GM12801 (cell line): ENCODE measurements around the gene LEKR1.

Experiments
- CTCF ChIP-seq: IDR thresholded peaks from one replicate; pipeline ENCODE4 v1.5.1; 2011; ENCODE audit warnings: control low read depth; ENCODE audit not compliant: insufficient read length; ENCODE audit errors: extremely low read depth

Gene LEKR1

GRCh38 chr3:157063926-157064325 lies 237.8 kb downstream of the LEKR1 start:
- no peak for TF ChIP-seq CTCF

GRCh38 chr3:157064402-157064801 lies 238.2 kb downstream of the LEKR1 start:
- no peak for TF ChIP-seq CTCF

DNA sequence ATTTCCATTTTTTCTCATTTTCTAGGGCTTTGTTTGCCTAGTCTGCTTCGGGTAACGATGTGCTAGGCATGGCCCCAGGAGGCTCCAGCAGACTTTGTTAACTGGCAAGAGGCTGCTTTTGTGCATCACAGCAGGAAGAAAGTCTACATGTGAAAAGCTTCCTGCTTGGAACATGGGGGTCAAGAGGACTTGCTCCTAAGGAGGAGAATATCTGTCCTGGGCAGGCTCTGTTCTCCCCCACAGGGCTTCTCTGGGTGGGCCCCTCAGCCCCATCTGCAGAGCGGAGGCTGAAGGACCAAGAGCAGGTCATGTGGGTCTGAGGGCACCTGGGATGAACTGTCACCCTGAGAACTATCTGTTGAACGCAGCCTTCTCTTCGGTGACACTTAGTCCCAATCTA lies 239.0 kb downstream of the LEKR1 start:
- TF ChIP-seq CTCF = no peak

DNA sequence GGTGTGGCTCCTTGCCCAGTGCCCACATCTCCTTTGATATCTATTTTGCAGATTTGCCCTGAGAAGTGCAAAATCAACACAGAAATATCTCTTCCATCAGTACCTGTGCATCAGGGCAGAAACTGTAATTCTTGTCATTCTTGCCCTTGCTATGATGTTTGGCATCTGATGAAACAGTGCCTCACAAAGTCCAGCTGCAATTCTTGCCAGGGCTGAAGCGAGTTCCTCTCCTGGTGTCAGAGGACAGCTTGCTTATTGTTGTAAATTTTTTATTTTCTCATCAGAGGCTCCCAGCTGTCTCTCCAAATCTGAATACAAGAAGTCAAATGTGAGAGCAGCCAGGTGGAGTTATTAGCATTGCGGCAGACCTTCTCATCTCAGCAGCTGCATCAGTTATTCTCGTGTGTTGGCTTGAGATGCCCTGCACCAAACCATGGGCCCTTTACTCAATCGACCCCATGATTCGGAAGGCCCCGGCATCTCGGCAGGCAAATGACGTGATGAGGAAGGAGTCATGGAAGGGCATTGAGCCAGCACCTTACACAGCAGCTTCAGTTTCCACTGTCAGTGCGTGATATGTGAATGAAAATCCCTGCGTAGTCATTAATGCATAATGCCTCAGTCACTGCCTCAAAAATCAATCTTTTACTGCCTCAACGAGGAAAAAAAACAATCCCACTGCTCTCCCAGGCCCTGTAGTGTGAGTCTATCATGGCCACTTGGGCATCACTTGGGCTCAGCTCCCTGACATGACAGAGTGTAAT lies 240.4 kb downstream of the LEKR1 start:
- TF ChIP-seq CTCF = no peak

- TF ChIP-seq CTCF = no peak
Measured at GRCh38 chr3:157067114-157067513, 241.0 kb downstream of the LEKR1 start.

DNA sequence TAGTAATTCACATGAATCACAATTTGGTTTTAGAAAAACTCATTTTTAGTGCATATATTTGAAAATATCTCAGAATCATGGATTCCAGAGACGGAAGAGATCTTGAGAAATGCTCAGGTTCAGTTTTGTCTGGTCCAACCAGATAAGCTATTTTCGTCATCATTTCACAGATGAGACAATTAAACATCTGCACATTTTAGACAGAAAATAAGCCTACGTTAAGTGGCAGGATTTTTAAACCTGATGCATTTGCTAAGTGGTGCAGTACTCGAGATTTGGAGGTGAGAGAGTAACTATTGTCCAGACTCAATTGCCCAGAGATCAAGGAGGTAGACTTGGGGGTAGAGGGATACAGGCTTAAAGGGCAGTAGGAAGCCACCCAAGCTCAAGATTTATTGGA lies 243.3 kb downstream of the LEKR1 start:
- TF ChIP-seq CTCF = no peak

DNA sequence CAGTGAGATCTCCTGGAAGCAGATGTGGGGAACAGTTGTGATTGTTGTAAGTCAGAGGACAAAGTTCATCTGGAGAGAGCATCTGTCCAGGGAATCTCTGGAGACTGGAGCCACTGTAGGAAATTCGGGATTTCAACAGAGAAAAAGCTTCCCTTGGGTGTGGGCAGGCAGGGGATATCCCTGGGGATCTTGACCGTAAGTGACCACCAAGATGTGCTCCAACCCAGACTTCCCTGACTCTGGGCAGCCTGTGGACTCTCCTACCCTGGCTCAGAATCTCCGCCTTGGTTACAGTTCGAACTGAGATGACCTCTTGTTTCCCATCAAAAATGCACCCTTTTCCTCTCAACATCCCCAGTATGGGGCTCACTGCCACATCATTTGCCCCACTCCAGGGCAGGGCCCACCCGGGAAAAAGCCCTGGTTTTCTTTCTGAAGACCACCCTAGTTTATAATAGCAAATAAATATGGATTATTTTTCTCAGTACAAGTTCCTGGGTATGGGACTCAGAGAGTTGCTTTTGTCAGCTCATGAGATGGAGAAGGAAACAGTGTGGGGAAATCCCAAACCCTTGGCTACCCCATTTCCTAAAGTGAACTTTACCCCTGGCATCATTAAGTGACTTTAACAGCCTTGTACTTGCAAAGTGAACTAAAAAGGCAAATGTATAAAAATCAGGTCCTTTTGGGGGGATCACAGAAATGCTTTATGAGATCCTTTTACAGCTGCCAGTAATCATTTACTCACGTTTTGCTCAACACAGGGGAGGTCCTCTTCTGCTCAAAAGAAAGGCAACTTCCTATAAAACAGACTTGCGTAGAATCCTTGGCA lies 243.9 kb downstream of the LEKR1 start:
- TF ChIP-seq CTCF = no peak
